HEK293T (cell line): Measurements from ENCODE around the gene TRH.

Experiments
- ARNT ChIP-seq: fragments of 450-650 bp; IDR thresholded peaks from 2 replicates; pipeline ENCODE4 v1.6.1; 2017; ENCODE audit warnings: mild to moderate bottlenecking
- BHLHE40 ChIP-seq: fragments of 450-650 bp; IDR thresholded peaks from 2 replicates; pipeline ENCODE4 v1.6.1; 2016; ENCODE audit warnings: mild to moderate bottlenecking, moderate library complexity, borderline replicate concordance
- ELF4 ChIP-seq: fragments of 450-650 bp; IDR thresholded peaks from 2 replicates; pipeline ENCODE4 v1.6.1; 2017; ENCODE audit warnings: antibody characterized with exemption
- FOXA1 ChIP-seq: fragments of 450-650 bp; IDR thresholded peaks from 2 replicates; pipeline ENCODE4 v1.6.1; 2016; ENCODE audit warnings: mild to moderate bottlenecking
- FOXK2 ChIP-seq: fragments of 450-650 bp; IDR thresholded peaks from 2 replicates; pipeline ENCODE4 v1.6.1; 2016; ENCODE audit warnings: mild to moderate bottlenecking
- FOXM1 ChIP-seq: fragments of 450-650 bp; IDR thresholded peaks from 2 replicates; pipeline ENCODE4 v1.6.1; 2017; ENCODE audit warnings: mild to moderate bottlenecking, borderline replicate concordance
- HDGF ChIP-seq: fragments of 450-650 bp; IDR thresholded peaks from 2 replicates; pipeline ENCODE4 v1.6.1; 2017; ENCODE audit warnings: antibody characterized with exemption, borderline replicate concordance
- L3MBTL2 ChIP-seq: fragments of 450-650 bp; conservative IDR thresholded peaks from 2 replicates; pipeline ENCODE4 v1.6.1; 2016; ENCODE audit warnings: mild to moderate bottlenecking
- NFRKB ChIP-seq: fragments of 450-650 bp; IDR thresholded peaks from 2 replicates; pipeline ENCODE4 v1.6.1; 2016; ENCODE audit warnings: mild to moderate bottlenecking, moderate library complexity
- SP1 ChIP-seq: fragments of 450-650 bp; IDR thresholded peaks from 2 replicates; pipeline ENCODE4 v1.6.1; 2017
- SUZ12 ChIP-seq: fragments of 450-650 bp; IDR thresholded peaks from 2 replicates; pipeline ENCODE4 v1.6.1; 2016; ENCODE audit warnings: mild to moderate bottlenecking

GRCh38 chr3:129950318-129951046, 24.0 kb upstream of the TRH start:
- TF ChIP-seq FOXM1: no peak
- TF ChIP-seq L3MBTL2: no peak
- no peak for TF ChIP-seq SP1
- TF ChIP-seq ELF4: no peak
- TF ChIP-seq FOXA1: no peak
- TF ChIP-seq SUZ12: no peak
- TF ChIP-seq ARNT: no peak
- no peak for TF ChIP-seq NFRKB
- no peak for TF ChIP-seq BHLHE40
- no peak for TF ChIP-seq FOXK2
- TF ChIP-seq HDGF: no peak
